Upper lobe of left lung (tissue), 6 donors: ENCODE data around the gene EEIG2. TPM values are rescaled to one million over a fixed set of nuclear protein-coding genes. Genes with fewer than 3 reads are reported as not detected.

Experiments
- ATAC-seq, 2 donors: fragments of 200-7000 bp; cut with Tn5 transposase; one replicate each; pipeline ENCODE4 v1.9.1; 2022; ENCODE audit warnings: mild to moderate bottlenecking in 2 of 2, moderate library complexity in 2 of 2; ENCODE audit not compliant: low FRiP score in 2 of 2
- DNase-seq, 2 donors: peaks; one replicate each; pipeline ENCODE4 v3.0.0-alpha.2; 2019 to 2020
- H3K27ac ChIP-seq, 4 donors: fragments of 200-600 bp; sonication (generic); one replicate each; pipeline ENCODE4 v1.5.1; 2016 to 2019
- H3K27me3 ChIP-seq, 4 donors: fragments of 200-600 bp; sonication (generic); one replicate each; pipeline ENCODE4 v1.5.1; 2017 to 2019
- H3K36me3 ChIP-seq, 4 donors: fragments of 200-600 bp; sonication (generic); one replicate each; pipeline ENCODE4 v1.5.1; 2016 to 2019
- H3K4me1 ChIP-seq, 4 donors: fragments of 200-600 bp; sonication (generic); one replicate each; pipeline ENCODE4 v1.5.1; 2018 to 2019
- H3K4me3 ChIP-seq, 4 donors: fragments of 200-600 bp; sonication (generic); one replicate each; pipeline ENCODE4 v1.5.1; 2017 to 2019; ENCODE audit warnings: mild to moderate bottlenecking in 2 of 4, moderate library complexity in 1 of 4
- H3K9me3 ChIP-seq, 4 donors: fragments of 200-600 bp; sonication (generic); one replicate each; pipeline ENCODE4 v1.5.1; 2018 to 2019
- CTCF ChIP-seq, 6 experiments: fragments of 450-650 bp in 4 of 6; fragments of 200-600 bp in 2 of 6; sonication (generic) in 2 of 6; IDR thresholded peaks; one replicate each; pipeline ENCODE4 v1.5.1; 2016 to 2019; ENCODE audit warnings: antibody characterized with exemption in 6 of 6
- EP300 ChIP-seq, 4 donors: sonication (generic); formaldehyde crosslinking; IDR thresholded peaks; one replicate each; pipeline ENCODE4 v1.5.1; 2017; ENCODE audit warnings: antibody characterized with exemption in 4 of 4, control low read depth in 2 of 4
- POLR2A ChIP-seq, 4 donors: fragments of 450-650 bp; IDR thresholded peaks; one replicate each; pipeline ENCODE4 v1.5.1; 2016 to 2017; ENCODE audit warnings: antibody characterized with exemption in 4 of 4, mild to moderate bottlenecking in 2 of 4
- POLR2AphosphoS5 ChIP-seq, 2 donors: sonication (generic); formaldehyde crosslinking; IDR thresholded peaks; one replicate each; pipeline ENCODE4 v1.5.1; 2017; ENCODE audit warnings: antibody characterized with exemption in 2 of 2
- WGBS, 2 donors: methylation state at CpG; one replicate each; pipeline ENCODE4 v1.1.5; 2017 to 2018; 5-methylcytosine and 5-hydroxymethylcytosine counted together
- total RNA-seq, 6 donors: library from RNA; depleted of rRNA in 4 of 6; stranded (reverse); fragments of >200 nt in 4 of 6; gene quantifications; one replicate each; pipeline versions ENCODE4 v1.1.0 to v1.2.1, GENCODE V29; 2016 to 2021
- donor health status: DM: no; HTN: no; CAD: no; lungs with moderate emphysema.
- donor health status: DM: no; HTN: yes; CAD: no; lungs with severe emphysema.

EEIG2 gene
- total RNA-seq, 6 donors from 2014 or later = 8.4 to 19.9 (median 15.1) TPM

- H3K36me3 ChIP-seq = no peaks in the 10 kb centered on the region
- peak overlapping the region in 3 of 4 donors; percentile 53 to 79 (median 57) for H3K27ac ChIP-seq
- no peaks in the 10 kb centered on the region for H3K9me3 ChIP-seq
- H3K4me1 ChIP-seq = peaks cover 28 to 32% (median 30%) of the 10 kb centered on the region in 4 donors
- H3K4me3 ChIP-seq = no peak overlapping the region
- DNase-seq (no peak), ATAC-seq (peak; percentile 73 to 87)
- H3K27me3 ChIP-seq = no peaks in the 10 kb centered on the region
- WGBS, 2 donors = 26 to 31% methylated on average over 3 of the region's 3 CpGs
- TF ChIP-seq POLR2AphosphoS5 (IDR thresholded peaks at IDR 0.05) (peak in 1 of 2 donors; percentile 72), POLR2A (IDR thresholded peaks at IDR 0.05) (no peak)
Measured at GRCh38 chr1:108590957-108591356, 31.1 kb downstream of the EEIG2 start.

GRCh38 chr1:108591466-108591865, 31.6 kb downstream of the EEIG2 start:
- Histone ChIP-seq H3K36me3 (no peaks in the 10 kb centered on the region), H3K9me3 (no peaks in the 10 kb centered on the region), H3K27ac (peak overlapping the region; percentile 44 to 79 (median 55)), H3K4me3 (no peak overlapping the region), H3K4me1 (peaks cover 25 to 31% (median 29%) of the 10 kb centered on the region in 4 donors), H3K27me3 (no peaks in the 10 kb centered on the region)
- DNase-seq = peak in 1 of 2 donors; percentile 30
- peak; percentile 76 to 77 for ATAC-seq
- 63 to 66% methylated on average over 4 of the region's 4 CpGs for WGBS, 2 donors
- TF ChIP-seq EP300 (IDR thresholded peaks at IDR 0.05) = no peak
- no peak for TF ChIP-seq POLR2A (IDR thresholded peaks at IDR 0.05)
- no peak for TF ChIP-seq POLR2AphosphoS5 (IDR thresholded peaks at IDR 0.05)
- no peak for TF ChIP-seq CTCF (IDR thresholded peaks at IDR 0.05)

GRCh38 chr1:108592030-108592759, 32.3 kb downstream of the EEIG2 start:
- DNase-seq (no peak), ATAC-seq (peak in 1 of 2 donors; percentile 47)
- TF ChIP-seq CTCF (IDR thresholded peaks at IDR 0.05) = no peak
- no peak for TF ChIP-seq EP300 (IDR thresholded peaks at IDR 0.05)
- TF ChIP-seq POLR2AphosphoS5 (IDR thresholded peaks at IDR 0.05) = no peak
- no peak for TF ChIP-seq POLR2A (IDR thresholded peaks at IDR 0.05)
- no peaks in the 10 kb centered on the region for H3K9me3 ChIP-seq
- H3K27ac ChIP-seq = peak overlapping the region; percentile 44 to 79 (median 55)
- peaks cover 24 to 31% (median 29%) of the 10 kb centered on the region in 4 donors for H3K4me1 ChIP-seq
- H3K36me3 ChIP-seq = no peaks in the 10 kb centered on the region
- no peak overlapping the region for H3K4me3 ChIP-seq
- 79 to 86% methylated on average over 5 of the region's 5 CpGs for WGBS, 2 donors
- H3K27me3 ChIP-seq = no peaks in the 10 kb centered on the region

GRCh38 chr1:108593448-108593847, 33.5 kb downstream of the EEIG2 start:
- no peak for DNase-seq
- TF ChIP-seq EP300 (IDR thresholded peaks at IDR 0.05) (no peak), POLR2A (IDR thresholded peaks at IDR 0.05) (no peak), POLR2AphosphoS5 (IDR thresholded peaks at IDR 0.05) (no peak), CTCF (IDR thresholded peaks at IDR 0.05) (no peak)
- no peaks in the 10 kb centered on the region for H3K9me3 ChIP-seq
- H3K27ac ChIP-seq = no peak overlapping the region
- H3K4me1 ChIP-seq = peaks cover 24 to 31% (median 29%) of the 10 kb centered on the region in 4 donors
- no peaks in the 10 kb centered on the region for H3K36me3 ChIP-seq
- no peak for ATAC-seq
- H3K4me3 ChIP-seq = no peak overlapping the region
- WGBS, 2 donors = 87 to 94% methylated on average over 2 of the region's 2 CpGs
- H3K27me3 ChIP-seq = no peaks in the 10 kb centered on the region

- WGBS, 2 donors = 22 to 43% methylated on average over 2 of the region's 2 CpGs
- DNase-seq (no peak), ATAC-seq (peak in 1 of 2 donors; percentile 61)
- peaks cover 18 to 23% (median 22%) of the 10 kb centered on the region in 4 donors for H3K4me1 ChIP-seq
- H3K9me3 ChIP-seq = no peaks in the 10 kb centered on the region
- no peaks in the 10 kb centered on the region for H3K36me3 ChIP-seq
- TF ChIP-seq POLR2AphosphoS5 (IDR thresholded peaks at IDR 0.05) = no peak
- no peak for TF ChIP-seq CTCF (IDR thresholded peaks at IDR 0.05)
- no peak for TF ChIP-seq EP300 (IDR thresholded peaks at IDR 0.05)
- TF ChIP-seq POLR2A (IDR thresholded peaks at IDR 0.05) = no peak
- no peaks in the 10 kb centered on the region for H3K27me3 ChIP-seq
- no peak overlapping the region for H3K27ac ChIP-seq
- H3K4me3 ChIP-seq = no peak overlapping the region
Measured at GRCh38 chr1:108595507-108595906, 35.6 kb downstream of the EEIG2 start.
